Endothelial cell of umbilical vein (primary cell): Measurements from ENCODE around the gene WDR37.

ENCODE experiments used
- CTCF ChIP-seq, 2 donors: IDR thresholded peaks; 1 replicate in 1 of 2; 2 replicates in 1 of 2; pipeline ENCODE4 v1.5.1; 2011; ENCODE audit warnings: low read length in 2 of 2, mild to moderate bottlenecking in 2 of 2, moderate library complexity in 2 of 2, control low read depth in 1 of 2, inconsistent platforms in 1 of 2, low read depth in 1 of 2; ENCODE audit not compliant: insufficient read depth in 1 of 2; ENCODE audit errors: extremely low read depth in 1 of 2
- EZH2 ChIP-seq: IDR thresholded peaks from 2 replicates; pipeline ENCODE4 v1.6.1; 2012; ENCODE audit warnings: borderline replicate concordance, low read depth, mild to moderate bottlenecking, moderate library complexity, low read length, inconsistent platforms; ENCODE audit not compliant: severe bottlenecking
- POLR2AphosphoS5 ChIP-seq: IDR thresholded peaks from 2 replicates; pipeline ENCODE4 v1.6.1; 2012; ENCODE audit warnings: low read depth, mild to moderate bottlenecking, control low read depth, low read length, moderate library complexity; ENCODE audit not compliant: insufficient read depth

DNA sequence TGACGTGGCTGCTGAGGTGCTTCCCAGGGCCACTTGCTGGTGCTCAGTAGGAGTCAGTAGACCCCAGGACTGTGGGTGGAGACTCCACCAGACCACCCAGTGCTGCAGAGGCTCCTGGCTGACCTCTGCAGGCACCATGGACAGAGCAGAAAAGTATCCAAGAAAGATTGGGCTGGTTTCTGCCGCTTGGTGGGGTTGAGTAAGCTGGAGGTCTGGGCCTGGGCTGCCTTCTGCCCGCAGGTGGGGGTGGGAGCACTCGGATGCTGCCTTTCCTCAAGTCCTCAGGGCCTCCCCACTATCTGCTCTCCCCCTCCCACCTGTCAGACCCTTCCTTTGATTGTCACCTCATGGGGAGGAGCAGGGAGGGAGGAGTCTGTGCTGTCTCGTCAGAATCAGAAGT is 91.6 kb downstream of the WDR37 start:
- no peak for TF ChIP-seq CTCF (IDR thresholded peaks at IDR 0.05; ENCODE audit: extremely low read depth in 1 of 2, insufficient read depth in 1 of 2, low read depth in 1 of 2, low read length in 2 of 2)
- no peak for TF ChIP-seq POLR2AphosphoS5
- no peak for TF ChIP-seq EZH2
